NCI-H526 (cell line): Measurements from ENCODE around the gene ADARB1.

Experiments used
- DNase-seq, 2 experiments: peaks; one replicate each; lab custom pipeline; 2025; lab: John Stamatoyannopoulos, UW

ADARB1 gene

GRCh38 chr21:45253633-45254459 is 179.5 kb downstream of the ADARB1 start:
- DNase-seq: no peak

DNA sequence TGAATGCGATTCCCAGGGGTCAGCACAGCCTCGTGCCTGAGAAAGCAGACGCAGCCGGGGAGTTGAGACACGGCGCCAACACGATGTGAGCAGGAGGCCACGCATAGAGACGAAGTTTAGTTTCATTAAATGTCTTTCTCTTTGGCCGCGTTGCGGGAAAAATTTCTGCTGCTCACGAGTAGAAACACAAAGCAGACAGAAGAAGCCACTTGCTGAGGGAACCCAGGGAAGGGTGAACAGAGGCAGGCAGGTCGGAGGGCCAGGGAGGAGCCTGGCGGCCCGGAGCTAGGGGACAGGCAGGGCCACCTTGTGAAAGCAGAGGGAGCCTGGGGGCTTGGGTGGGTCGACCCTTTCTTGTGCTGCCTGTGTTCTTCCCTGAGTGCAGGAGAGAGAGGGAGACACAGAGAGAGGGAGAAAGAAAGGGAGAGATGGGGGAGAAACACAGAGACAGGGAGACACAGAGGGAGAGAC is 180.1 kb downstream of the ADARB1 start:
- DNase-seq: no peak

DNA sequence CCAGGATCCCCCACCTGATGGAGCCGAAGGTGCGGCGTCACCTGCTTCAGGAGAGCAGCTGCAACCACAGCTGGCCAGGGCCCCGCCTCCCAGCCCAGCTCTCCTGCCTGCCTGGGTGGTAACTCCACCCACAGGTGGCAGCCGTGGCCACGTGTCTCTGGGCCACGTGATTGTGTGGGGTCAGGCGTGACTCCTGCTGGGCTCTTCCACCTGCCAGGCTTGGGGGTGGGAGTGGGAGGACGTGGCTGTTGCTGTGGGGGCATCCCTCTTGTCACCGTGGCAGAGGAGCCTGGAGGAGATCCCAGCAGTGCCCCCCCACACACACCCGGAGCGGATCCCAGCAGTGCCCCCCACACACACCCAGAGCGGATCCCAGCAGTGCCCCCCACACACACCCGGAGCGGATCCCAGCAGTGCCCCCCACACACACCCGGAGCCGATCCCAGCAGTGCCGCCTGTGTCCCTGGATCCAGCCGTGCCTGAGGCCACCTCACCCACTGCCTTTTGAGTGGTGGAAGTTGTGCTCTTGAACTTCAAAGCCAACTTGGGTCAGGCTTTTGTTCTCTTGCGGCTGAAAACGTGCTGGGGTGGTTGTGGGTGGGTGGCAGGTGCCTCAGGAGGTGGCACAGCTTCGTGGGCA is 181.1 kb downstream of the ADARB1 start:
- DNase-seq: peak; percentile 14 to 74

DNA sequence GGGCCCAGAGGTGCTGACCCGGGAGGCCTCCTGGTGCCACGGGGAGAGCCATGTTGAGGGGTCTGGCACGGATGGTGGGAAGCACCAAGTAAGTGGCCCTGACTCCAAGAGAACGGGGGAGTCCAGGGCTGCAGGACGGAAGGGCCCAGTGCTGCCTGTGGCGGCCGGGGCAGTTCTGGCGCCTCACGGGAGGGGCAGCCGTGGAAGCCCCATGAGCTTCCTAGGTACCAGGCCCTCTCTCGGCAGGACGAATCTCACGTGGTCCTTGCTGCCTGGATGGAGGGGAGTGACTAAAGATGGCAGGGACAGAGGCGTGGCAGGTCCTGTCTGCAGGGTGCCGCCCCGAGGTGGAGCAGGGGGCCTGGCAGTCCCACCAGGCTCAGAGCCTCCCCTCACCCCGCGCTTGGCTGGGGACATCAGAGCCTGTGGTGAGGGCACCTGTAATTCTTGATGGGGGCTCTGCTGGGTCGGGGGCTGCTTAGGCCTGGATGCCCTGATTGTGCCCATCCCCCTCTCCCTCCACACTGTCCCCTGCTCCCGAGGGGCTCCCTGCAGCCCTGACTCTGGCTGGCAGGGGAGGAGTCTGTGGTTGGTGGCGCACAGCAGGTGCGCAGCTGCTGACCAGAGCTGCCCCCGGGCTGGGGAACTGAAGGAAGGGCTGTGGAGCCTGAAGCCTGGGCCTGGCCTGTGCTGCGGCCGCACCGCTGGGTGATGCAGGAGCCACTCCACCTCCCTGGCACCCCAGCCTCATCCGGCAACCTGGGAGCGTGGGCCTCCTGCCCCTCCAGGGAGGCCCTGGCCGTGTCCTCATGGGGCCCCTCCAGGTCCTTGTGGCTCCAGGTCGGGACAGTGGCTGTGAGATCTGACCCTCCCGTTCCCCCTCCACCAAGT is 181.9 kb downstream of the ADARB1 start:
- no peak for DNase-seq

DNA sequence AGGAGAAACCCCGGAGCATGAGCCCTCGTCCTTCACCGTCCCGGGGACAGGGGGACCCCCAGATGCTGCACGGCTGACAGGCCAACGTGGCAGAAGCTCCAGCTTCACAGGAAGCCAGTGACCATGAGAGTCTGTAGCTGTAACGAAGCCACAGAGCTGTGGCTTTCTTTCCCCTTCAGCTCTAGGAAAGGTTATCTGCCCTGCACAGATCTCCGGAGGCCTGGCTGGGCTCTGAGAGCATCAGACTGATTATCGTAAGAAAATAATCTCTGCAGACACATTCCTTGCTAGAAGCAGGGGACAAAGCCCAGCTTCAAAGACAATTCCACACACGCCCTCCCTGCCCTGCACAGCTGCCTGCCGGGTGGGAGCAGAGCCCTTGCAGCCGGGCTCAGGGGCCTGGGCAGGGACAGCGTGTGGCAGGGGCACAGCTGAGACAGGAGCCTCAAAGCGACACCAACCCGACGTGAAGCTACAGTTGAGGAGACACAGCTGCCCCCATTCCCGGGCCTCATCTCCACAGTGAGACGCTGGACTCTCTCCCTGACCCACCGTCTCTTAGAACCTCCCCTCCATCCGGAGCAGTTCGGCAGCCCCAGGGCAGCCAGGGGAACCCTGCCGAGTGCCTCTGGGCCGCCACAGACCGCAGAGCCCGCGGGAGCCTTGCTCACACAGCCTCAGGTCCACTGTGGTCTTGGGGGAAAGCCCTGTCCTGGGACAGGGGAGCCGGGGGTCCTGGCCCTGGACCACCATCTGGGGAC is 182.7 kb downstream of the ADARB1 start:
- no peak for DNase-seq

DNA sequence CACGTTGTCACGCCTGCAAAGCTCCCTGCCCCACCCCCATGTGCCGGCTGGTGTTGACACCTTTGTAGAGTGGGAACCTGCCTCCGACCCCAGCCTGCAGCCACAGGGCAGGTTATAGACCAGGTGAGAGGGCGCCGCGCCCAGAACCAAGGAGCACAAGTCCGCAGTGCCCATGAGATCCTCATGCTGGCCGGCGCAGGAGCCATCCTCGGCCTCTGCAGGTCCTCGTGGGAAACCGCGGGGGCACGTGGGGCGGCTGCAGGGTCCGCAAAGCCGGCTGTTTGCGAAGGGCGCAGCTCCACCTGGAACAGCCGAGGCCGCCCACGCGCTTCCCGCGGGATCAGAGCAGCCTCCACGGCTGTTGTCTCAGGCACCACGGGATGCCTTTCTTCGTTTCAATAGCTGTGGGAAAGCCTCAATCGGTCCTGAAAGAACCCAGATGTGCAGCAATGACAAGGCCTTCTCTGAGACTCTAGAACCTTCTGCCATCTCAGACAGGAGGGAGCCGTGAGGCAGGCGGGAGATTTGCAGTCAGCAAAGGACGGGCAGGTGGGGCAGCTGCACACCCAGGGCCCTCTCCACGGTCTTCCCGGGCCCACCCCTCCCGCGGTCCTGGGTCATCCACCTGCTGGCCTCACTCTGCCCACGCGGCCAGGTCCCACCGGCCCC is 183.4 kb downstream of the ADARB1 start:
- no peak for DNase-seq

DNA sequence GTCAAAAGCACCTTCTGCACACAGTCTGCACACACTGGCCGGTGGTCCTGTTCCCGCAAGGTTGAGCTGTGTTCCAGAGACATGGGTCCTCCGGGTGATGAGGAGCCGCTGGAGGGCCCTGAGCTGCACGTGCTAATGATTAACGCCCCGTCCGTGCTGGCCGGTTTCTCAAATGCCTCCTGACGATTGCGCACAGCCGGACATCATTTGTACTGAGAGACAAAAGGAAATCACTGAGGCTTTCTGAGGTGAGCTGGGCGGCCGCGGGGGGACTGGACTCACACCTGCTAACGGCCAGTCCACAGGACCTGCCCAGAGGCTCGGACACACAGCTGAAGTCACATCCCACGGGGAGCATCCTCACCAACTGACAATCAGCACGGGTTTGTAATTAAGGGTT is 184.1 kb downstream of the ADARB1 start:
- DNase-seq: no peak

DNA sequence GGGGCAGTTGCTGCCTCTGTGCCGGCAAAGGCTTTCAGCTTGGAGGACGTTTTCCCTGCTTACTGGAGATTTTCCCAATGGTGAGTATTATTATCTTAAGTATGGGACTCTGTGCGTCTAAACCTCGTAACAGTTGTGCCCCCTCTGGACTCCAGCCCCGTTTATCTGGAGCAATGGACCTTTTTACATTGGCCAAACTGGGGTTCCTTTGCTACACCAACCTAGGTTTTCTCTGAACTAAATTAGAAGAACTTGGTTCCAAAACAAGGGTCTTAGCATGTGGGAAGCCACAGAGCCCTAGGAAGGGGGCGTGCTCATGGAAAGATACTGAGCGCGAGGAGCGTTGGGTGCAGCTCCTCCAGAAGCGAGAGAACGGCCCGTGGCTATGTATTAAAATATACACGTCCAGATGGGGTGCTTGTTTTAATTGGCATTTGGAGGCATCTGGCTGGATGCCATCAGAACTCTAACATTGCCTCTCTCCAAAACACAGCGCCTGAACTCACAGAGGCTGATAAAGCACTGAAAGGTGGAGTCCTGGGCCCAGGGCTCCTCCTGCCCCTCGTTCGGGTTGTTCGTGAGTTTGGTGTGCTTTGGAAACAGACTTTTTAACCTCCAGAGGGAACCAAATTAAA is 184.9 kb downstream of the ADARB1 start:
- DNase-seq: no peak

- no peak for DNase-seq
Observed at GRCh38 chr21:45260191-45260825, 185.9 kb downstream of the ADARB1 start.

- DNase-seq: no peak
Observed at GRCh38 chr21:45261093-45261492, 186.7 kb downstream of the ADARB1 start.

GRCh38 chr21:45262041-45262581 is 187.7 kb downstream of the ADARB1 start:
- no peak for DNase-seq

DNA sequence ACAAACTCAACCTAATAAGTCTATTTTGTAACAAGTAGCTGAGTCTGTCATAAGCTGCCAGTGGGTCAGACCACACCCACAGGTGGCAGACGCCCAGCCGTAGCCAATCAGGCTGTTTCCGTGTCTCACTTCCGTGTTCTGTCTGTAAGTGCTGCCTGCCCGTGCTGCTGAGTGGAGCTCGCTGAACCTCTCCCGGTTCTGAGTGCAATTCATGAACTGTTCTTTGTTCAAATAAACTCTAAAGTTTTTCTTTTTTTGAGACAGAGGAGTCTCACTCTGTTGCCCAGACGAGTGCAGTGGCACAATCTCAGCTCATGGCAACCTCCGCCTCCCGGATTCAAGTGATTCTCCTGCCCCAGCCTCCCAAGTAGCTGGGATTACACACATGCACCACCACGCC is 188.2 kb downstream of the ADARB1 start:
- DNase-seq: peak in 1 of 2 experiments; percentile 22

GRCh38 chr21:45263534-45263933 is 189.2 kb downstream of the ADARB1 start:
- no peak for DNase-seq

GRCh38 chr21:45264146-45264911 is 189.9 kb downstream of the ADARB1 start:
- DNase-seq: no peak

- no peak for DNase-seq
Observed at GRCh38 chr21:45264912-45265515, 190.6 kb downstream of the ADARB1 start.

DNA sequence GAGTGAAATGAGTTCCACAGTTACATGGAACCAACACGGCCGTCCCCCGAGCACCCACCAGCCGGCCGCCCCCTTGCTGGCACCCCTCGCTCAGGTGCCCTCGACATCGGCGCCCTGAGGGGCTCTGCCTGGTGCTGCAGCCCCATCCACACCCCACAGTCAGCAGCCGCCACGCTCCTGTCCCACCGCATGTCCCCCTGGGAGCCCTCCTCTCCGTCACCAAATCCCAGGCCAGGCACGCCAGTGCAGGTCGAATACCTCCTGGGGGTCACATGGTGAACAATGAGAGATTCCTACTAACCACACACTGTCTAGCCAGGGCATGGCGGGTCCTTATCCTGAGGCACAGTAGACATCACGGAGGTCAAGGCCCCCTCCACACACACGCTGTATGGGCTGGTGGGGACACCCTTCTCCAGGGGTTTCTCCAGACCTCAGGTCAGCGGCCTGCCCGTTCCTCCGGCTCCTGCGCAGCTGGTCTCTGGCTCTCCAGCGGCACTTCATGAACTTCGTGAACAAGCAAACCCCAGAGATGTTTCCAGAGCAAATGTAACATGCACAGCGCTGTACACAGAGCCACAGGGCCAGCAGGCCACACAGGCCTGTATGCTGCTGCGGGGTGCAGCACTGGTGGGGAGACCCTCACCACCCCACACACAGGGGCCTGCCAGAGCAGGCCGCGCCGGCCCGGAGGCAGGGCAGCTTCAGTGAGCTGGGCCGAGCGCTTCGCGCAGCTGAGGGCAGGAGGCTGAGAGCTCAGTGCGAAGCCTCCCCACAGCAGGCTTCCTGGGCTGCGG is 191.5 kb downstream of the ADARB1 start:
- DNase-seq: no peak

- DNase-seq: no peak
Observed at GRCh38 chr21:45266518-45267389, 192.4 kb downstream of the ADARB1 start.
